OCI-LY1 (cell line): ENCODE results near the gene CSMD2.

Experiments
- H2AFZ ChIP-seq: fragments of 200-600 bp; sonication (generic), shearing (Covaris generic); 2 replicates; pipeline ENCODE4 v1.6.0; 2014; ENCODE audit warnings: antibody characterized with exemption, mild to moderate bottlenecking, low read length
- H3F3A ChIP-seq: fragments of 200-600 bp; sonication (generic), shearing (Covaris generic); 2 replicates; pipeline ENCODE4 v1.6.0; 2014; ENCODE audit warnings: mild to moderate bottlenecking, antibody characterized with exemption, low read length, moderate library complexity; ENCODE audit not compliant: insufficient read depth
- H3K27ac ChIP-seq: fragments of 200-600 bp; sonication (generic); 2 replicates; pipeline ENCODE4 v1.5.1; 2014; ENCODE audit warnings: low read length, mixed run types, mild to moderate bottlenecking, low read depth; ENCODE audit not compliant: poor library complexity, severe bottlenecking
- H3K27me3 ChIP-seq: fragments of 200-600 bp; sonication (generic); 2 replicates; pipeline ENCODE4 v1.6.0; 2014; ENCODE audit warnings: antibody characterized with exemption, mild to moderate bottlenecking, low read length, moderate library complexity; ENCODE audit not compliant: insufficient read depth
- H3K36me3 ChIP-seq: fragments of 200-600 bp; sonication (generic); 2 replicates; pipeline ENCODE4 v1.6.1; 2014; ENCODE audit warnings: mild to moderate bottlenecking, antibody characterized with exemption, low read length, moderate library complexity, mixed read lengths; ENCODE audit not compliant: insufficient read depth
- H3K4me1 ChIP-seq: fragments of 200-600 bp; sonication (generic); 2 replicates; pipeline ENCODE4 v1.5.1; 2014; ENCODE audit warnings: mild to moderate bottlenecking, low read length, moderate library complexity; ENCODE audit not compliant: insufficient read depth, severe bottlenecking
- H3K4me2 ChIP-seq: fragments of 200-600 bp; sonication (generic), shearing (Covaris generic); 2 replicates; pipeline ENCODE4 v1.6.1; 2014; ENCODE audit warnings: low read length
- H3K4me3 ChIP-seq: fragments of 200-600 bp; sonication (generic); 2 replicates; pipeline ENCODE4 v1.5.1; 2014; ENCODE audit warnings: low read length, low read depth, mild to moderate bottlenecking, mixed read lengths; ENCODE audit not compliant: poor library complexity, severe bottlenecking
- H3K79me2 ChIP-seq: fragments of 200-600 bp; shearing (Covaris generic); 2 replicates; pipeline ENCODE4 v1.6.1; 2016; ENCODE audit warnings: mixed run types, low read length, mixed read lengths; ENCODE audit not compliant: insufficient read depth
- H3K9ac ChIP-seq: fragments of 200-600 bp; sonication (generic), shearing (Covaris generic); 2 replicates; pipeline ENCODE4 v1.6.1; 2014; ENCODE audit warnings: mild to moderate bottlenecking, low read length, mixed read lengths
- H3K9me2 ChIP-seq: fragments of 200-600 bp; sonication (generic), shearing (Covaris generic); 2 replicates; pipeline ENCODE4 v1.6.1; 2014; ENCODE audit warnings: low read depth, mild to moderate bottlenecking, low read length, mixed read lengths
- H3K9me3 ChIP-seq: fragments of 200-600 bp; shearing (Covaris generic); 2 replicates; pipeline ENCODE4 v1.6.1; 2014; ENCODE audit warnings: low read length, mixed read lengths
- H4K20me1 ChIP-seq: fragments of 200-600 bp; sonication (generic), shearing (Covaris generic); 2 replicates; pipeline ENCODE4 v1.6.0; 2016; ENCODE audit warnings: mild to moderate bottlenecking, low read length; ENCODE audit not compliant: insufficient read depth
- EZH2 ChIP-seq: fragments of 200-600 bp; sonication (generic), shearing (Covaris generic); IDR thresholded peaks from 2 replicates; pipeline ENCODE4 v1.8.0; 2017; ENCODE audit warnings: borderline replicate concordance, mixed run types, mild to moderate bottlenecking, antibody characterized with exemption, low read length, moderate library complexity, mixed read lengths
- TF ChIP-seq, protein P1 (sequence below): fragments of 200-600 bp; sonication (generic), shearing (Covaris generic); IDR thresholded peaks from 2 replicates; pipeline ENCODE4 v1.5.1; 2017; ENCODE audit warnings: mild to moderate bottlenecking, antibody characterized with exemption, low read length, moderate library complexity, mixed read lengths

Gene CSMD2

DNA sequence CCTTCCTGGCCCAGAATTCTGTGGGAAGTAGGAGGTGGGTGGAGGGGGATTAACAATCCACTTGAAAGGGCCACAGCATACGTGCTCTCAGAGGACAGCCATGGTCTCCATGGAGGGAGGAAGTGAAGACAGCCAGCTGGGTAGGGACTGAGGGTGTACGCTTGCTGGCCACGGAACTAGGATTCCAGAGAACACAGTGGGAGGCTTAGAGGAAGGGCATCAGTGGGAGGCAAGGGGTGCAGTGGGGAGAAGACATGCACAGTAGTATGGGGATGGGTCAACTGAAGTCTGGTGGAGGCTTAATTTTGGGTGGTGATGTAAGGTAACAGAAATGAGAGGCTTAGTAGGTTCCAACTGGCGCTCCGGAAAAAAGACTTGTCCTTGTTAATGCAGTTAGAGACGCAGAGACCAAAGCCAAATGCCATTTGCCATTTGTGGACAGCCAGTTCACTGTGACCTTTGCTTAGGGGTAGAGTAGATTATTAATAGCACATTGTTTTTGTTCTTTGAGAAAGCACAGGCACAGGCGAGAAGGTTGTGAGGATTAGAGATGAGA lies 589.6 kb downstream of the CSMD2 start:
- no peaks in the 10 kb centered on the region for H3K27me3 ChIP-seq
- H4K20me1 ChIP-seq = no peaks in the 10 kb centered on the region
- H3F3A ChIP-seq = no peaks in the 10 kb centered on the region
- no peak overlapping the region for H3K27ac ChIP-seq
- no peak overlapping the region for H3K4me3 ChIP-seq
- H3K4me1 ChIP-seq = no peaks in the 10 kb centered on the region
- no peak overlapping the region for H3K4me2 ChIP-seq
- no peak overlapping the region for H3K9ac ChIP-seq
- no peaks in the 10 kb centered on the region for H3K9me2 ChIP-seq
- no peaks in the 10 kb centered on the region for H3K79me2 ChIP-seq
- H3K36me3 ChIP-seq = no peaks in the 10 kb centered on the region
- TF ChIP-seq, protein P1, sequence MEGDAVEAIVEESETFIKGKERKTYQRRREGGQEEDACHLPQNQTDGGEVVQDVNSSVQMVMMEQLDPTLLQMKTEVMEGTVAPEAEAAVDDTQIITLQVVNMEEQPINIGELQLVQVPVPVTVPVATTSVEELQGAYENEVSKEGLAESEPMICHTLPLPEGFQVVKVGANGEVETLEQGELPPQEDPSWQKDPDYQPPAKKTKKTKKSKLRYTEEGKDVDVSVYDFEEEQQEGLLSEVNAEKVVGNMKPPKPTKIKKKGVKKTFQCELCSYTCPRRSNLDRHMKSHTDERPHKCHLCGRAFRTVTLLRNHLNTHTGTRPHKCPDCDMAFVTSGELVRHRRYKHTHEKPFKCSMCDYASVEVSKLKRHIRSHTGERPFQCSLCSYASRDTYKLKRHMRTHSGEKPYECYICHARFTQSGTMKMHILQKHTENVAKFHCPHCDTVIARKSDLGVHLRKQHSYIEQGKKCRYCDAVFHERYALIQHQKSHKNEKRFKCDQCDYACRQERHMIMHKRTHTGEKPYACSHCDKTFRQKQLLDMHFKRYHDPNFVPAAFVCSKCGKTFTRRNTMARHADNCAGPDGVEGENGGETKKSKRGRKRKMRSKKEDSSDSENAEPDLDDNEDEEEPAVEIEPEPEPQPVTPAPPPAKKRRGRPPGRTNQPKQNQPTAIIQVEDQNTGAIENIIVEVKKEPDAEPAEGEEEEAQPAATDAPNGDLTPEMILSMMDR = no peak
- TF ChIP-seq EZH2 = no peak
- no peaks in the 10 kb centered on the region for H3K9me3 ChIP-seq
- H2AFZ ChIP-seq = no peak overlapping the region

DNA sequence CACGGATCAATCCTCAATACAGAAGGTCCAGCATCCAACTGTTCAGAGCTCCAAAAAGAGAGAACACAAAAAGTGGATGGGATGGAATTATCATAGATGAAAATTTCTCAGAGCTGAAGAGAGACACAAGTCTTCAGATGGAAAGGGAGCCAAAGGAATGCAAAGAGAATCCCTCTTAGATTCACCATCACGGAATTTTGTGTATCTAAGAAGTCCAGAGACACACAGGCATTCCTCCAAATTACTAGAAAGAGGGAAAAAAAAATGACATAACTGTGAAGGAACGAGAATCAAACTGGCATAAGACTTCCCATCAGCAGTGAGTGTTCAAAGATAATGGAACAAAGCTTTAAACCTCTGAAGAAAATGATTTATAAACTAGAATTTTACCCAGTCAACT lies 591.4 kb downstream of the CSMD2 start:
- no peaks in the 10 kb centered on the region for H3K9me3 ChIP-seq
- H3F3A ChIP-seq = no peaks in the 10 kb centered on the region
- no peak overlapping the region for H3K4me3 ChIP-seq
- no peak overlapping the region for H3K4me2 ChIP-seq
- H4K20me1 ChIP-seq = no peaks in the 10 kb centered on the region
- no peak for TF ChIP-seq EZH2
- TF ChIP-seq, protein P1 = no peak
- H3K27me3 ChIP-seq = no peaks in the 10 kb centered on the region
- no peaks in the 10 kb centered on the region for H3K9me2 ChIP-seq
- no peak overlapping the region for H2AFZ ChIP-seq
- no peaks in the 10 kb centered on the region for H3K4me1 ChIP-seq
- no peaks in the 10 kb centered on the region for H3K36me3 ChIP-seq
- H3K27ac ChIP-seq = no peak overlapping the region
- H3K9ac ChIP-seq = no peak overlapping the region
- H3K79me2 ChIP-seq = no peaks in the 10 kb centered on the region

DNA sequence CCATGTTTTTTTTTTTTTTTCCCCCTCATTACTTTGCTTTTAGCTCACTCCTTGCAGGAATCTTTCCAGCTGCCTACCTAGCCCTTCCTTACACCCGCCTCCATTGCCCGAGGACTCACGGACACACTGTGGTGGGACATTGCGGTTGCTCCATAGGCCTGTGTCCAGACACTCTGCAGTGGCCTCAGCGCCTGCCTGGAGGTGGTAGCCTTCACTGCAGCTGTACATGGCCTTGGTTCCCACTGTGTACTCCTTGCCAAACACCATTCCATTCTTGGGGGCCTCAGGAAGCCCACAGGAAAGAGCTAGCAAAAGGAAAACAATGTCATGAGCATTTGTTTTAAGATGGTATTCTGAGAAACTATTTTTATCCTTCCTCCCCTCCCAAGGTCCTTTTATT lies 592.6 kb downstream of the CSMD2 start:
- Histone ChIP-seq H3K9ac (no peak overlapping the region), H3K79me2 (no peaks in the 10 kb centered on the region), H3K4me1 (no peaks in the 10 kb centered on the region), H3K4me2 (no peak overlapping the region), H3K9me2 (no peaks in the 10 kb centered on the region), H3K4me3 (no peak overlapping the region), H2AFZ (no peak overlapping the region), H3K36me3 (no peaks in the 10 kb centered on the region), H3K27me3 (no peaks in the 10 kb centered on the region; the same call in 1 of the 2 replicates), H4K20me1 (no peaks in the 10 kb centered on the region), H3F3A (no peaks in the 10 kb centered on the region), H3K27ac (no peak overlapping the region), H3K9me3 (no peaks in the 10 kb centered on the region)
- TF ChIP-seq, protein P1 = no peak
